Ecto neural progenitor cell (in vitro differentiated cells): ENCODE measurements around the gene FOXN4.

Source experiments
- DNase-seq: peaks from one replicate; pipeline ENCODE4 v3.0.0-alpha.2; 2018; ENCODE audit warnings: low spot score

FOXN4 gene

GRCh38 chr12:109258201-109258600 is 50.9 kb downstream of the FOXN4 start:
- no peak for DNase-seq

GRCh38 chr12:109256011-109256410 is 53.1 kb downstream of the FOXN4 start:
- no peak for DNase-seq

- DNase-seq, result no peak
Observed at GRCh38 chr12:109255377-109255776, 53.7 kb downstream of the FOXN4 start.

- DNase-seq, result no peak
Observed at GRCh38 chr12:109253913-109254544, 55.1 kb downstream of the FOXN4 start.

GRCh38 chr12:109252799-109253198 is 56.3 kb downstream of the FOXN4 start:
- no peak for DNase-seq

- DNase-seq, result no peak
Observed at GRCh38 chr12:109250523-109250922, 58.6 kb downstream of the FOXN4 start.

- no peak for DNase-seq
Observed at GRCh38 chr12:109247831-109248654, 61.0 kb downstream of the FOXN4 start.

GRCh38 chr12:109246221-109246620 is 62.9 kb downstream of the FOXN4 start:
- no peak for DNase-seq

GRCh38 chr12:109244073-109244472 is 65.0 kb downstream of the FOXN4 start:
- no peak for DNase-seq

- no peak for DNase-seq
Observed at GRCh38 chr12:109241936-109242335, 67.1 kb downstream of the FOXN4 start.

GRCh38 chr12:109240365-109240764 is 68.7 kb downstream of the FOXN4 start:
- no peak for DNase-seq

- no peak for DNase-seq
Observed at GRCh38 chr12:109239691-109240090, 69.4 kb downstream of the FOXN4 start.

GRCh38 chr12:109239179-109239578 is 69.9 kb downstream of the FOXN4 start:
- no peak for DNase-seq

GRCh38 chr12:109236257-109236656 is 72.8 kb downstream of the FOXN4 start:
- no peak for DNase-seq

GRCh38 chr12:109234012-109234411 is 75.1 kb downstream of the FOXN4 start:
- DNase-seq, result no peak

GRCh38 chr12:109232731-109233130 is 76.4 kb downstream of the FOXN4 start:
- DNase-seq, result no peak

- DNase-seq, result no peak
Observed at GRCh38 chr12:109230193-109230592, 78.9 kb downstream of the FOXN4 start.

- DNase-seq, result no peak
Observed at GRCh38 chr12:109228664-109229063, 80.4 kb downstream of the FOXN4 start.
